ENCODE results near the gene PLCD3. TPM values are rescaled to one million over a fixed set of nuclear protein-coding genes. Genes with fewer than 3 reads are reported as not detected.
"Not testable (repeated sequence)": the region's sequence is repeated elsewhere in the genome, so short reads cannot be mapped to it uniquely, and the experiment has no call there.

The PLCD3 gene
- total and polyA plus RNA-seq, 2 donors (not counting 1 experiment from before 2014, with no cell fraction given) = 32.8 to 59.8 TPM

- Histone ChIP-seq H3K79me2 (ENCODE audit: control insufficient read depth, insufficient read depth, low read length) (peaks cover 22% of the 10 kb centered on the region), H3K36me3 (ENCODE audit: control insufficient read depth, insufficient read depth, low read length) (peaks cover under 1% of the 10 kb centered on the region), H3K27ac (ENCODE audit: insufficient read depth, low read length) (no peak overlapping the region), H3K9ac (ENCODE audit: insufficient read depth, low read length) (no peak overlapping the region), H3K4me3 (replicated peaks in 1 of 4; ENCODE audit: control extremely low read depth in 1 of 4, insufficient read depth in 1 of 4, low read depth in 3 of 4, low read length in 4 of 4) (no peak overlapping the region), H3K27me3 (ENCODE audit: control insufficient read depth, insufficient read depth, low read length) (no peaks in the 10 kb centered on the region), H3K4me1 (ENCODE audit: control insufficient read depth, extremely low read depth, insufficient read depth, low read length) (peaks cover 26% of the 10 kb centered on the region), H2AFZ (ENCODE audit: low read length) (no peak overlapping the region), H3K4me2 (ENCODE audit: extremely low read depth, insufficient read depth, low read length) (no peak overlapping the region), H4K20me1 (ENCODE audit: control insufficient read depth, extremely low read depth, insufficient read depth, low read length) (no peaks in the 10 kb centered on the region), H3K9me3 (ENCODE audit: control insufficient read depth, insufficient read depth, low read depth, low read length) (no peaks in the 10 kb centered on the region)
- TF ChIP-seq CTCF (conservative IDR thresholded peaks at IDR 0.05 in 1 of 2, IDR thresholded peaks at IDR 0.05 in 1 of 2; ENCODE audit: low read depth in 1 of 2, low read length in 2 of 2) = no peak
- TF ChIP-seq EZH2 (IDR thresholded peaks at IDR 0.05; ENCODE audit: low read length, missing control alignments) = no peak
- DNase-seq (ENCODE audit: low read depth in 2 of 2) = no peak
Measured at GRCh38 chr17:45125509-45125908, 6.8 kb downstream of the PLCD3 start.

DNA sequence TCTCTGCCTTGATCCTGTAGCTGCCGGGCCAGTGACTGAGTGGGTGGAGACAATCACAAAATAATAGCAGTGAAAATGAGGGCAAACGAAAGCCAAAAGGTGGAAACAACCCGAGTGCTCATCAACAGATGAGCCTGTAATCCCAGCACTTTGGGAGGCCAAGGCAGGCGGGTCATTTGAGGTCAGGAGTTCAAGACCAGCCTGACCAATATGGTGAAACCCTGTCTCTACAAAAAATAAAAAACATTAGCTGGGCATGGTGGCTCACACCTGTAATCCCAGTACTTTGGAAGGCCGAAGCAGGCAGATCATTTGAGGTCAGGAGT is 7.6 kb downstream of the PLCD3 start:
- H3K9me3 ChIP-seq (ENCODE audit: control insufficient read depth, insufficient read depth, low read depth, low read length); H3K27me3 ChIP-seq (ENCODE audit: control insufficient read depth, insufficient read depth, low read length); H2AFZ ChIP-seq (ENCODE audit: low read length); H3K36me3 ChIP-seq (ENCODE audit: control insufficient read depth, insufficient read depth, low read length); DNase-seq (ENCODE audit: low read depth in 2 of 2); H3K4me2 ChIP-seq (ENCODE audit: extremely low read depth, insufficient read depth, low read length); H3K4me3 ChIP-seq (replicated peaks in 1 of 4; ENCODE audit: control extremely low read depth in 1 of 4, insufficient read depth in 1 of 4, low read depth in 3 of 4, low read length in 4 of 4); H4K20me1 ChIP-seq (ENCODE audit: control insufficient read depth, extremely low read depth, insufficient read depth, low read length); H3K9ac ChIP-seq (ENCODE audit: insufficient read depth, low read length): not testable (repeated sequence)
- Histone ChIP-seq H3K27ac (ENCODE audit: insufficient read depth, low read length) (peak overlapping the region; percentile 88), H3K4me1 (ENCODE audit: control insufficient read depth, extremely low read depth, insufficient read depth, low read length) (peaks cover 26% of the 10 kb centered on the region), H3K79me2 (ENCODE audit: control insufficient read depth, insufficient read depth, low read length) (peaks cover 17% of the 10 kb centered on the region)

- H2AFZ ChIP-seq (ENCODE audit: low read length) = no peak overlapping the region
- no peaks in the 10 kb centered on the region for H3K9me3 ChIP-seq (ENCODE audit: control insufficient read depth, insufficient read depth, low read depth, low read length)
- no peak for TF ChIP-seq CTCF (conservative IDR thresholded peaks at IDR 0.05 in 1 of 2, IDR thresholded peaks at IDR 0.05 in 1 of 2; ENCODE audit: low read depth in 1 of 2, low read length in 2 of 2)
- no peak for TF ChIP-seq EZH2 (IDR thresholded peaks at IDR 0.05; ENCODE audit: low read length, missing control alignments)
- H3K79me2 ChIP-seq (ENCODE audit: control insufficient read depth, insufficient read depth, low read length) = peaks cover 17% of the 10 kb centered on the region
- peaks cover 26% of the 10 kb centered on the region for H3K4me1 ChIP-seq (ENCODE audit: control insufficient read depth, extremely low read depth, insufficient read depth, low read length)
- no peaks in the 10 kb centered on the region for H4K20me1 ChIP-seq (ENCODE audit: control insufficient read depth, extremely low read depth, insufficient read depth, low read length)
- H3K27ac ChIP-seq (ENCODE audit: insufficient read depth, low read length) = peak overlapping the region; percentile 88
- H3K36me3 ChIP-seq (ENCODE audit: control insufficient read depth, insufficient read depth, low read length) = no peaks in the 10 kb centered on the region
- H3K9ac ChIP-seq (ENCODE audit: insufficient read depth, low read length) = peak overlapping the region; percentile 33
- DNase-seq (ENCODE audit: low read depth in 2 of 2) = peak; percentile 84 to 94
- peak overlapping the region; percentile 51 for H3K4me2 ChIP-seq (ENCODE audit: extremely low read depth, insufficient read depth, low read length)
- no peak overlapping the region for H3K4me3 ChIP-seq (replicated peaks in 1 of 4; ENCODE audit: control extremely low read depth in 1 of 4, insufficient read depth in 1 of 4, low read depth in 3 of 4, low read length in 4 of 4)
- no peaks in the 10 kb centered on the region for H3K27me3 ChIP-seq (ENCODE audit: control insufficient read depth, insufficient read depth, low read length)
Measured at GRCh38 chr17:45123930-45124796, 8.2 kb downstream of the PLCD3 start.
